NCI-H82 (cell line): ENCODE measurements around the gene AP5M1.
A peak's percentile ranks its signal among the peaks of the same experiment; 100 is the strongest.
"Not testable (repeated sequence)": the region's sequence is repeated elsewhere in the genome, so short reads cannot be mapped to it uniquely, and the experiment has no call there.

Experiments
- DNase-seq: peaks from one replicate; lab custom pipeline; 2025; lab: John Stamatoyannopoulos, UW

The AP5M1 gene

GRCh38 chr14:57268161-57269069 is at the start of gene AP5M1, which contains the start of gene EXOC5:
Gene AP5M1 (plus strand): TSS chr14:57268971. CDS start chr14:57269315, 344 bp downstream.
Gene EXOC5 (minus strand): TSS chr14:57268905. CDS start chr14:57268648, 257 bp downstream.
- DNase-seq = peak; percentile 100

GRCh38 chr14:57221931-57222330 is 46.8 kb upstream of the AP5M1 start:
- DNase-seq = no peak

- DNase-seq = no peak
Observed at GRCh38 chr14:57227083-57227482, 41.7 kb upstream of the AP5M1 start.

- DNase-seq = not testable (repeated sequence)
Observed at GRCh38 chr14:57228320-57228719, 40.5 kb upstream of the AP5M1 start.

- DNase-seq = no peak
Observed at GRCh38 chr14:57232006-57232405, 36.8 kb upstream of the AP5M1 start.

GRCh38 chr14:57240115-57240514 is 28.7 kb upstream of the AP5M1 start:
- DNase-seq = not testable (repeated sequence)

- DNase-seq = no peak
Observed at GRCh38 chr14:57243320-57243719, 25.5 kb upstream of the AP5M1 start.

GRCh38 chr14:57244106-57244505 is 24.7 kb upstream of the AP5M1 start:
- DNase-seq = no peak

GRCh38 chr14:57245941-57246340 is 22.8 kb upstream of the AP5M1 start:
- no peak for DNase-seq

- no peak for DNase-seq
Observed at GRCh38 chr14:57246933-57247657, 21.7 kb upstream of the AP5M1 start.

GRCh38 chr14:57254884-57255283 is 13.9 kb upstream of the AP5M1 start:
- no peak for DNase-seq

- not testable (repeated sequence) for DNase-seq
Observed at GRCh38 chr14:57258221-57258620, 10.6 kb upstream of the AP5M1 start.

- DNase-seq = no peak
Observed at GRCh38 chr14:57259672-57260071, 9.1 kb upstream of the AP5M1 start.

- no peak for DNase-seq
Observed at GRCh38 chr14:57261604-57262003, 7.2 kb upstream of the AP5M1 start.

GRCh38 chr14:57262117-57262516 is 6.7 kb upstream of the AP5M1 start:
- DNase-seq = no peak

GRCh38 chr14:57266065-57266464 is 2.7 kb upstream of the AP5M1 start:
- no peak for DNase-seq

GRCh38 chr14:57273236-57273635 is 4.5 kb downstream of the AP5M1 start:
- DNase-seq = no peak

GRCh38 chr14:57274551-57274950 is 5.8 kb downstream of the AP5M1 start:
- DNase-seq = no peak

- no peak for DNase-seq
Observed at GRCh38 chr14:57275023-57275664, 6.4 kb downstream of the AP5M1 start.

GRCh38 chr14:57277062-57277461 is 8.3 kb downstream of the AP5M1 start:
- DNase-seq = no peak

- DNase-seq = no peak
Observed at GRCh38 chr14:57287745-57288144, 19.0 kb downstream of the AP5M1 start.

GRCh38 chr14:57290751-57291150 is 22.0 kb downstream of the AP5M1 start:
- DNase-seq = peak; percentile 94
